NCI-H2227 treated with DMSO at 0.1 percent for 48 hours (cell line): ENCODE data around the gene ICAM1.

Source experiments
- DNase-seq: peaks from one replicate; lab custom pipeline; 2025; lab: John Stamatoyannopoulos, UW

Gene ICAM1

GRCh38 chr19:10293637-10294367 lies 22.9 kb downstream of the ICAM1 start:
- no peak for DNase-seq

- no peak for DNase-seq
Observed at GRCh38 chr19:10294368-10294697, 23.4 kb downstream of the ICAM1 start.

GRCh38 chr19:10295305-10295846 lies 24.5 kb downstream of the ICAM1 start:
- DNase-seq = no peak

- DNase-seq = no peak
Observed at GRCh38 chr19:10295847-10296591, 25.1 kb downstream of the ICAM1 start.

GRCh38 chr19:10299545-10300458 lies 28.9 kb downstream of the ICAM1 start:
- DNase-seq = no peak

- DNase-seq = no peak
Observed at GRCh38 chr19:10305139-10305806, 34.4 kb downstream of the ICAM1 start.

- no peak for DNase-seq
Observed at GRCh38 chr19:10306327-10306726, 35.4 kb downstream of the ICAM1 start.

- DNase-seq = no peak
Observed at GRCh38 chr19:10309423-10309822, 38.5 kb downstream of the ICAM1 start, which contains the start of gene ZGLP1. ZGLP1 (minus strand) TSS chr19:10309815.

GRCh38 chr19:10315335-10316214 lies 44.7 kb downstream of the ICAM1 start, which contains the start of gene FDX2:
FDX2 (minus strand) TSS chr19:10316015; CDS start chr19:10315996, 19 bp downstream.
- peak; percentile 64 for DNase-seq

- no peak for DNase-seq
Observed at GRCh38 chr19:10316229-10317044, 45.5 kb downstream of the ICAM1 start.

GRCh38 chr19:10317045-10317856 lies 46.3 kb downstream of the ICAM1 start:
- DNase-seq = no peak

GRCh38 chr19:10317857-10318462 lies 47.0 kb downstream of the ICAM1 start:
- DNase-seq = no peak

GRCh38 chr19:10318807-10319682 lies 48.1 kb downstream of the ICAM1 start:
- no peak for DNase-seq

GRCh38 chr19:10320602-10321416 lies 49.9 kb downstream of the ICAM1 start:
- no peak for DNase-seq

- DNase-seq = no peak
Observed at GRCh38 chr19:10321417-10321797, 50.5 kb downstream of the ICAM1 start.
